T47D (cell line): ENCODE data around the gene LHB.
"Not testable (repeated sequence)": the region's sequence is repeated elsewhere in the genome, so short reads cannot be mapped to it uniquely, and the experiment has no call there.

ENCODE experiments used
- DNase-seq, 2 experiments: peaks; one replicate each; pipeline versions ENCODE4 v3.0.0 to v3.0.0-alpha.2; 2011 to 2012; ENCODE audit warnings: low read depth in 1 of 2, low spot score in 1 of 2
- JUND ChIP-seq: IDR thresholded peaks from 2 replicates; pipeline ENCODE4 v1.6.1; 2012; ENCODE audit warnings: low read depth
- in situ Hi-C: cut with HindIII; loops from 2 replicates; pipeline ENCODE4 v1.10.0; 2016; ENCODE audit warnings: low sequenced_read_pairs, low pct_unique_long_range_greater_than_20kb

LHB gene

DNA sequence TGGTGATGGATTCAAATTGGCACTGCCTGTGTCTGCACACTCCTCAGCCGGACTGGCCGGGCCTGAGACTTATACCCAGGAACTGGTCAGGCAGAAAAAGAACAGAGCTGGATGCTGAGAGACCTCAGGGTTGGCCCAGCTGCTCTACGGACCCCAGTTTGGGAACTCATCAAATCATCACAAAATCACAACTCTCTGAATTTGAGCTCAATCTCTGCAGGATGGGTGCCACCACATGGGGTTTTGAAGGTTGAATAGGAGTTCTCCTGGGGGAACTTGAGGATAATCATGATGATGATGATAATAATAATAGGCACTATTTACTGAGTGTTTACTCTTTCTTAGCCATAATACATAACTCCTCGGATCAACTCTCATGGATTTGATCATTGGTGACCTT lies 25.8 kb upstream of the LHB start:
- in situ Hi-C loops, DNase-seq: not testable (repeated sequence)

DNA sequence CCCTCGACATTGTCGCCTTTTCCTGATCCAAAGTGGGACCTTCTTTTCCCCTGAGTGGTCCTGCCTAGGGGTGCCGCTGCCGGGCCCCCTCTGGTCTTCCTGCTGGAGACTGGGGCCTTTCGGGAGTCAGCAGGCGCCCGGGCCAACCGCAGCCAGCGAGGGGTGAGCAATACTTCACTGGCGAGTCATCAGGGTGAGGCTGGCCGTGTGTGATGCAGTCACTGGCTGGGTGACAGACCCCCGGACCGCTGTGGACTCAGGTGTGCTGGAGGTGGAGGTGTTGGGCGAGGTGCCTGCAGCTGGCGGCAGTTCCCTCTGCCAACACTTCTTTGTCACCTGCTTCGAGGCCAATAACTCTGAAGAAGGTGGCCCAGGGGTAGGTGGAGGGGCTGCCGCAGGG lies 25.3 kb upstream of the LHB start:
- in situ Hi-C loops, result no loop called here
- TF ChIP-seq JUND, result no peak
- no peak for DNase-seq

DNA sequence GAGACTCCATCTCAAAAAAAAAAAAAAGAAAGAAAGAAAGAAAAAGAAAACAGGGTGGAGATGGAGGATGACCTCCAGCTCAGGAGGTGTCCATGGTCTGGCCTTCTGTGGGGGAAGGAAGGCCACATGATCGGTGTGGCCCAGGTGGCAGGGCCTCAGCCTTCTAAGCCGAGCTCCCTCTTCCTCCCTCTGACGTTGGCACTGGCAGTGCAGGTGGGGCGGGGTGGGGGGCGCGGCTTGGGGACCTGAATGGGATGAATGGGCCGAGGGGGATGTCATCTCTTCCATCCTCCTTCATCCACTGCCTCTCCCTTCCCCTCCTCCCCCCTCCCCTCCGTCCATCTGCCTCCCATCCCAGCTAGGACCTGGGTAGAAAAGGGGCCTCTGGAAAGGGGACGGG lies 22.8 kb upstream of the LHB start:
- DNase-seq, in situ Hi-C loops: not testable (repeated sequence)

DNA sequence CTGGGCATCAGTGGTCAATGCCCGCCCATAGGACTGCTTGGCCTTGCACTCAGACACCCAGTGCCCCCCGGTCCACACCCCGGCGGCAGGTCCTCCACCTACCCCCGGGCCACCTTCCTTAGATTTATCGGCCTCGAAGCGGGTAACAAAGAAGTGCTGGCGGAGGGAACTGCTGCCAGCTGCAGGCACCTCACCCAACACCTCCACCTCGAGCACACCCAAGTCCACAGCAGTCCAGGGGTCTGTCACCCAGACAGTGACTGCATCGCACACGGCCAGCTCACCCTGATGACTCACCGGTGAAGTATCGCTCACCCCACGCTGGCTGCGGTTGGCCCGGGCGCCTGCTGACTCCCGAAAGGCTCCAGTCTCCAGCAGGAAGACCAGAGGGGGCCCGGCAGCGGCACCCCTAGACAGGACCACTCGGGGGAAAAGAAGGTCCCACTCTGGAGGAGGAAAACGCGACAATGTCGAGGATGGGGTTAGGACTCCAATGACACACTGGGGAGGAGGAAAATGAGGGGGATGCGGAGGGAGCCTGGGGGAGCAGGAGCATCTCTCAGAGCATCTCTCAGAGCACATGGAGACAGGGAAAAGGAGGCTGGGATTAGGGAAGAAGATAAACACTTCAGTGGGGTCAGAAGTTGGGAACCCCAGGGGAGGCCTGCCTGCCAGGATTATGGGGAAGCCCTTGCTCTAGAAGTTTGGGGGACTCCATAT lies 21.8 kb upstream of the LHB start:
- in situ Hi-C loops, DNase-seq: not testable (repeated sequence)

DNA sequence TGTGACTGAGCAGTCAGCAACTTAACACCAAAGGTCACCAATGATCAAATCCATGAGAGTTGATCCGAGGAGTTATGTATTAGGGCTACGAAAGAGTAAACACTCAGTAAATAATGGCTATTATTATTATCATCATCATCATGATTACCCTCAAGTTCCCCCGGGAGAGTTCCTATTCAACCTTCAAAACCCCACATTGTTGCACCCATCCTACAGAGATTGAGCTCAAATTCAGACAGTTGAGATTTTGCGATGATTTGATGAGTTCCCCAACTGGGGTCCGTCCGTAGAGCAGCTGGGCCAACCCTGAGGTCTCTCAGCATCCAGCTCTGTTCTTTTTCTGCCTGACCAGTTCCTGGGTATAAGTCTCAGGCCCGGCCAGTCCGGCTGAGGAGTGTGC lies 21.2 kb upstream of the LHB start:
- in situ Hi-C loops, result not testable (repeated sequence)

DNA sequence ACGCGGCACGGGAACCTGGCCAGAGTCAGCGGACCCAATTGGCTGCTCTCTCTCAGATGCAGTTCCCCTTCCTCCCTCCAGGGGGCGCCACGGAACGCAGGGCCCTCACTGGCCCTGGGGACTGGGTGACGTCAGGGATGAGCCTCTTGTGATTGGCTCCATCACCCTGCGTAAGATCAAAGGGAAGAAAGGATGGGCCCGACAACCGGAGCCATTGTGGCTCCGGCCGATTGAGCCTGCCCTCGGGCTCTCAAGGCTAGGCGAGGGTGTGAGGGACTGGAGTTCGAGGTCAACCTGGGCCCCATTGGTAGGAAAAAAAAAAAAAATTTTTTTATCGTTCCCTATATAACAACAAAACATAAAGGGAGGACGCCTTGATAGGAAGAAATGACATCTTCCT lies 19.9 kb upstream of the LHB start, which contains the start of gene CGB1:
Gene CGB1, minus strand, starts transcription at position 81 of the 400 bp plus-strand sequence. CDS start 184 bp downstream, outside the sequence.
- DNase-seq, result peak in 1 of 2 experiments; percentile 29
- in situ Hi-C loops, result not testable (repeated sequence)

More for the DNA sequence above, 21.2 kb upstream of the LHB start:
- not testable (repeated sequence) for DNase-seq

DNA sequence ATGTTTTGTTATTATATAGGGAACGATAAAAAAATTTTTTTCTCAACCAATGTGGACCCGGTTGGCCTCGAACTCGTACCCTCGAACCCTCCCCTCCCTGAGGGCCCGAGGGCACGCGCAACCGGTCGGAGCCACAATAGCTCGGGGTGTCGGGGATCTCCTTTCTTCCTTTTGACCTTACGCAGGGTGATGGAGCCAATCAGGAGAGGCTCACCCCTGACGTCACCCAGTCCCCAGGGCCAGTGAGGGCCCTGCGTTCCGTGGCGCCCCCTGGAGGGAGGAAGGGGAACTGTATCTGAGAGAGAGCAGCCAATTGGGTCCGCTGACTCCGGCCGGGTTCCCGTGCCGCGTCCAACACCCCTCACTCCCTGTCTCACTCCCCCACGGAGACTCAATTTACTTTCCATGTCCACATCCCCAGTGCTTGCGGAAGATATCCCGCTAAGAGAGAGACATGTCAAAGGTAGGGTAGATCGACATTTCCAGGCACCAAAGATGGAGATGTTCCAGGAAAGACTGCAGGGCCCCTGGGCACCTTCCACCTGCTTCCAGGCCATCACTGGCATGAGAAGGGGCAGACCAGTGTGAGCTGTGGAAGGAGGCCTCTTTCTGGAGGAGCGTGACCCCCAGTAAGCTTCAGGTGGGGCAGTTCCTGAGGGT lies 14.9 kb upstream of the LHB start, which contains the start of gene CGB2:
Gene CGB2, plus strand, starts transcription at position 249 of the 660 bp plus-strand sequence. Its CDS starts 206 bp downstream, at position 455.
- in situ Hi-C loops, result not testable (repeated sequence)
- peak in 1 of 2 experiments; percentile 63 for DNase-seq

DNA sequence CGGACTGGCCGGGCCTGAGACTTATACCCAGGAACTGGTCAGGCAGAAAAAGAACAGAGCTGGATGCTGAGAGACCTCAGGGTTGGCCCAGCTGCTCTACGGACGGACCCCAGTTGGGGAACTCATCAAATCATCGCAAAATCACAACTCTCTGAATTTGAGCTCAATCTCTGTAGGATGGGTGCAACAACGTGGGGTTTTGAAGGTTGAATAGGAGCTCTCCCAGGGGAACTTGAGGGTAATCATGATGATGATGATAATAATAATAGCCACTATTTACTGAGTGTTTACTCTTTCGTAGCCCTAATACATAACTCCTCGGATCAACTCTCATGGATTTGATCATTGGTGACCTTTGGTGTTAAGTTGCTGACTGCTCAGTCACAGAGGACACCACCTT lies 13.4 kb upstream of the LHB start:
- in situ Hi-C loops, DNase-seq: not testable (repeated sequence)

DNA sequence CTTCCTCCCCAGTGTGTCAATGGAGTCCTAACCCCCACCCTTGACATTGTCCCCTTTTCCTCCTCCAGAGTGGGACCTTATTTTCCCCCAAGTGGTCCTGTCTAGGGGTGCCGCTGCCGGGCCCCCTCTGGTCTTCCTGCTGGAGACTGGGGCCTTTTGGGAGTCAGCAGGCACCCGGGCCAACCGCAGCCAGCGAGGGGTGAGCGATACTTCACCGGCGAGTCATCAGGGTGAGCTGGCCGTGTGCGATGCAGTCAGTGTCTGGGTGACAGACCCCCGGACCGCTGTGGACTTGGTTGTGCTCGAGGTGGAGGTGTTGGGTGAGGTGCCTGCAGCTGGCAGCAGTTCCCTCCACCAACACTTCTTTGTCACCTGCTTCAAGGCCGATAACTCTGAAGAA lies 12.9 kb upstream of the LHB start:
- in situ Hi-C loops, DNase-seq: not testable (repeated sequence)

DNA sequence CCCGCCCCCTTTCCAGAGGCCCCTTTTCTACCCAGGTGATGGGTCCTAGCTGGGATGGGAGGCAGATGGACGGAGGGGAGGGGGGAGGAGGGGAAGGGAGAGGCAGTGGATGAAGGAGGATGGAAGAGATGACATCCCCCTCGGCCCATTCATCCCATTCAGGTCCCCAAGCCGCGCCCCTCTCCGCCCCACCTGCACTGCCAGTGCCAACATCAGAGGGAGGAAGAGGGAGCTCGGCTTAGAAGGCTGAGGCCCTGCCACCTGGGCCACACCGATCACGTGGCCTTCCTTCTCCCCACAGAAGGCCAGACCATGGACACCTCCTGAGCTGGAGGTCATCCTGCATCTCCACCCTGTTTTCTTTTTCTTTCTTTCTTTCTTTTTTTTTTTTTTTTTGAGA lies 11.8 kb upstream of the LHB start:
- DNase-seq, in situ Hi-C loops: not testable (repeated sequence)

DNA sequence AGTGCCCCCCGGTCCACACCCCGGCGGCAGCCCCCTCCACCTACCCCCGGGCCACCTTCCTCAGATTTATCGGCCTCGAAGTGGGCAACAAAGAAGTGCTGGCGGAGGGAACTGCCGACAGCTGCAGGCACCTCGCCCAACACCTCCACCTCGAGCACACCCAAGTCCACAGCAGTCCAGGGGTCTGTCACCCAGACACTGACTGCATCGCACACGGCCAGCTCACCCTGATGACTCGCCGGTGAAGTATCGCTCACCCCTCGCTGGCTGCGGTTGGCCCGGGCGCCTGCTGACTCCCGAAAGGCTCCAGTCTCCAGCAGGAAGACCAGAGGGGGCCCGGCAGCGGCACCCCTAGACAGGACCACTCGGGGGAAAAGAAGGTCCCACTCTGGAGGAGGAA lies 8.7 kb upstream of the LHB start:
- in situ Hi-C loops, DNase-seq: not testable (repeated sequence)

DNA sequence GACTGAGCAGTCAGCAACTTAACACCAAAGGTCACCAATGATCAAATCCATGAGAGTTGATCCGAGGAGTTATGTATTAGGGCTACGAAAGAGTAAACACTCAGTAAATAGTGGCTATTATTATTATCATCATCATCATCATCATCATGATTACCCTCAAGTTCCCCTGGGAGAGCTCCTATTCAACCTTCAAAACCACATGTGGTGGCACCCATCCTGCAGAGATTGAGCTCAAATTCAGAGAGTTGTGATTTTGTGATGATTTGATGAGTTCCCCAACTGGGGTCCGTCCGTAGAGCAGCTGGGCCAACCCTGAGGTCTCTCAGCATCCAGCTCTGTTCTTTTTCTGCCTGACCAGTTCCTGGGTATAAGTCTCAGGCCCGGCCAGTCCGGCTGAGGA lies 8.2 kb upstream of the LHB start:
- in situ Hi-C loops, DNase-seq: not testable (repeated sequence)

DNA sequence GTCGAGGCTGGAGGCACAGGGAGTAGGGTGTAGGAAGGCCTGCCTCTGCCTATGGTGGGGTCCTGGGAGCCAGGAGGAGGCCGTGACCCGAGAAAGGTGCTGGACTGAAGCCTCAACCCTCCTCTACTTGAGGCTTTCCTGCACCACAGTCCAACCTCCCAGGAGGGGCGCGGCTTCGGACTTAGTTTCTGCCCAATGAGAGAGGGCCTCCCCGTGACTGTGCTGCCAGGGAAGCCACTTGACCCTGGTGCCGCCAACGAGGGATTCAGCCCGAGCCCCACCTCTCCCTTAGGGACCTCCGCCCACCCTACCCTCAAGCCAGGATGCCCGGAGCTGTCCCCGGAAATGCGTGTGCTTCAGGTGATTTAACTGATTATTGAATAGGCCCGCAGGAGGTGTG lies 7.3 kb upstream of the LHB start, which contains the start of gene CGB3:
Gene CGB3, minus strand, starts transcription at position 101 of the 400 bp plus-strand sequence. CDS start 362 bp downstream, outside the sequence.
- DNase-seq, in situ Hi-C loops: not testable (repeated sequence)

DNA sequence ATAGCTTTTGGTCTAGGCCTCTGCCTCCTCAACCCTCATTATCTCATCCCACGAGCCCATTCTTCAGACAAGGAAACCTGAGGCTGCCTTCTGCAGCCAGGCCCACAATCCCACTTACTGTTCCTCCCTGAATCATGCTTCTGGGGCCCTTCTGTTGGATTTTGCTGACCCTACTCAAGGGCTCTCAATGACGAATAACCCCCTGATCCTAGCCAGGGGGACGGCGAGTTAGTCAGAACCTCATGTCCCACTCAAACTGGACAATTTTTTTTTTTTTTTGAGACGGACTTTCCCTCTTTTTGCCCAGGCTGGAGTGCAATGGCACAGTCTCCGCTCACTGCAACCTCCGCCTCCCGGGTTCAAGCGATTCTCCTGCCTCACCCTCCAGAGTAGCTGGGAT lies 5.2 kb upstream of the LHB start:
- no peak for TF ChIP-seq JUND
- DNase-seq, result no peak
- in situ Hi-C loops, result no loop called here
